HepG2 (cell line): Measurements from ENCODE around the gene FITM1. TPM values are rescaled to one million over a fixed set of nuclear protein-coding genes. Genes with fewer than 3 reads are reported as not detected.

Experiments
- ATAC-seq: fragments of 200-7000 bp; cut with Tn5 transposase; 3 replicates; pipeline ENCODE4 v1.9.1; 2020; ENCODE audit warnings: mild to moderate bottlenecking, moderate library complexity
- BruUV-seq: library from RNA; stranded (reverse); fragments of 400-500 nt; replicated peaks from 2 replicates; lab custom pipeline; 2021; lab: Mats Ljungman, UMichigan
- CTCF ChIA-PET: fragments of 300-600 bp; formaldehyde crosslinking; extraction: SDS; loops from one replicate; lab custom pipeline; 2021; ENCODE audit warnings: low total read pairs, inconsistent platforms, low intra/inter-chr PET ratio; lab: Yijun Ruan, JAX
- POLR2A ChIA-PET: fragments of 350-600 bp; sonication (Branson Sonifier 250); formaldehyde crosslinking; loops from one replicate; lab custom pipeline; 2020; ENCODE audit warnings: antibody characterized with exemption, inconsistent platforms; lab: Yijun Ruan, JAX
- DNase-seq: peaks from one replicate; pipeline ENCODE4 v3.0.0-alpha.2; 2015; ENCODE audit warnings: low spot score
- FAIRE-seq: peaks from 3 replicates; lab custom pipeline; 2011; peaks lifted over from hg19 to GRCh38; lab: Jason Lieb, UNC
- H2AFZ ChIP-seq: one replicate; pipeline ENCODE4 v1.6.1; 2011; ENCODE audit warnings: low read length, inconsistent platforms
- H3K27ac ChIP-seq: fragments of 300-600 bp; 3 replicates; pipeline ENCODE4 v1.8.0; 2011; ENCODE audit warnings: mixed run types, mild to moderate bottlenecking, mixed read lengths, low read length, inconsistent platforms; ENCODE audit not compliant: insufficient read depth; ENCODE audit errors: extremely low read length
- H3K27me3 ChIP-seq, 2 experiments: fragments of 200-600 bp in 1 of 2; 2 replicates in 1 of 2; 3 replicates in 1 of 2; pipeline versions ENCODE4 v1.6.0 to v1.8.0; 2011; ENCODE audit warnings: low read length in 2 of 2, mild to moderate bottlenecking in 2 of 2, moderate library complexity in 2 of 2, inconsistent platforms in 1 of 2; ENCODE audit not compliant: insufficient read depth in 2 of 2, control insufficient read depth in 1 of 2
- H3K36me3 ChIP-seq, 2 experiments: fragments of 200-600 bp in 1 of 2; replicated peaks in 1 of 2; 2 replicates in 1 of 2; 3 replicates in 1 of 2; pipeline versions ENCODE4 v1.5.1 to v1.8.0; 2011; ENCODE audit warnings: low read length in 2 of 2, inconsistent platforms in 1 of 2; ENCODE audit not compliant: insufficient read depth in 2 of 2, control insufficient read depth in 1 of 2
- H3K4me1 ChIP-seq: 2 replicates; pipeline ENCODE4 v1.5.1; 2012; ENCODE audit warnings: low read length, inconsistent platforms; ENCODE audit not compliant: insufficient read depth
- H3K4me2 ChIP-seq: 2 replicates; pipeline ENCODE4 v1.6.0; 2011; ENCODE audit warnings: low read depth, low read length, inconsistent platforms
- H3K4me3 ChIP-seq, 3 experiments: fragments of 200-600 bp in 1 of 3; sonication (generic), shearing (Covaris generic) in 1 of 3; replicated peaks in 1 of 3; 2 replicates each; pipeline ENCODE4 v1.5.1; 2011 to 2016; ENCODE audit warnings: low read length in 3 of 3, inconsistent platforms in 2 of 3, low read depth in 2 of 3, mild to moderate bottlenecking in 2 of 3, control low read depth in 1 of 3, mixed read lengths in 1 of 3; ENCODE audit not compliant: insufficient read depth in 1 of 3
- H3K79me2 ChIP-seq: one replicate; pipeline ENCODE4 v1.6.1; 2011; ENCODE audit warnings: low read length, inconsistent platforms; ENCODE audit not compliant: insufficient read depth
- H3K9ac ChIP-seq: 2 replicates; pipeline ENCODE4 v1.6.0; 2011; ENCODE audit warnings: mild to moderate bottlenecking, low read depth, low read length, inconsistent platforms; ENCODE audit not compliant: insufficient read depth
- H3K9me3 ChIP-seq: 2 replicates; pipeline ENCODE4 v1.5.1; 2012; ENCODE audit warnings: mild to moderate bottlenecking, low read length
- H4K20me1 ChIP-seq: 2 replicates; pipeline ENCODE4 v1.6.0; 2011; ENCODE audit warnings: inconsistent platforms, mild to moderate bottlenecking, low read length, moderate library complexity; ENCODE audit not compliant: insufficient read depth
- AGO2 ChIP-seq: fragments of 200-400 bp; formaldehyde crosslinking; optimal IDR thresholded peaks from 2 replicates; pipeline ENCODE3; 2017; ENCODE audit warnings: mild to moderate bottlenecking, low read depth, low read length, moderate library complexity
- ATF7 ChIP-seq, 2 experiments: fragments of 450-650 bp in 1 of 2; sonication (generic) in 1 of 2; formaldehyde crosslinking in 1 of 2; IDR thresholded peaks; 2 replicates each; pipeline versions ENCODE4 v1.4.0 to v1.6.1; 2016 to 2020; ENCODE audit warnings: antibody characterized with exemption in 1 of 2, mild to moderate bottlenecking in 1 of 2, missing genetic modification reagents in 1 of 2
- GABPB1 ChIP-seq: IDR thresholded peaks from 2 replicates; pipeline ENCODE4 v1.6.1; 2016; ENCODE audit warnings: mild to moderate bottlenecking, missing genetic modification reagents, moderate library complexity, missing compliant biosample characterization
- MTA1 ChIP-seq: sonication (generic); formaldehyde crosslinking; IDR thresholded peaks from 2 replicates; pipeline ENCODE4 v1.4.0; 2020; ENCODE audit warnings: missing genetic modification reagents, mild to moderate bottlenecking, borderline replicate concordance
- NRL ChIP-seq: sonication (generic); formaldehyde crosslinking; IDR thresholded peaks from 2 replicates; pipeline ENCODE4 v1.5.0; 2020; ENCODE audit warnings: missing genetic modification reagents, mild to moderate bottlenecking, moderate library complexity, borderline replicate concordance
- RBFOX2 ChIP-seq: fragments of 200-400 bp; formaldehyde crosslinking; IDR thresholded peaks from 2 replicates; pipeline ENCODE4 v1.6.1; 2017; ENCODE audit warnings: low read depth, mild to moderate bottlenecking, low read length
- STAG1 ChIP-seq: sonication (generic); formaldehyde crosslinking; IDR thresholded peaks from 2 replicates; pipeline ENCODE4 v1.4.0; 2020; ENCODE audit warnings: missing genetic modification reagents
- ZBTB20 ChIP-seq: sonication (generic); formaldehyde crosslinking; IDR thresholded peaks from 2 replicates; pipeline ENCODE4 v1.8.1; 2023; ENCODE audit warnings: missing genetic modification reagents, low read depth, mild to moderate bottlenecking, borderline replicate concordance
- ZNF333 ChIP-seq: sonication (generic); formaldehyde crosslinking; IDR thresholded peaks from 2 replicates; pipeline ENCODE4 v1.4.0; 2020; ENCODE audit warnings: mild to moderate bottlenecking, missing genetic modification reagents, borderline replicate concordance
- ZNF550 ChIP-seq: sonication (generic); formaldehyde crosslinking; IDR thresholded peaks from 2 replicates; pipeline ENCODE4 v1.4.0; 2020; ENCODE audit warnings: mild to moderate bottlenecking, missing genetic modification reagents, borderline replicate concordance
- ZNF768 ChIP-seq: sonication (generic); formaldehyde crosslinking; IDR thresholded peaks from 2 replicates; pipeline ENCODE4 v1.4.0; 2020; ENCODE audit warnings: missing genetic modification reagents
- ZNF83 ChIP-seq: sonication (generic); formaldehyde crosslinking; IDR thresholded peaks from 2 replicates; pipeline ENCODE4 v1.4.0; 2020; ENCODE audit warnings: missing genetic modification reagents, mild to moderate bottlenecking, borderline replicate concordance
- ZXDC ChIP-seq: sonication (generic); formaldehyde crosslinking; IDR thresholded peaks from 2 replicates; pipeline ENCODE4 v1.5.0; 2020; ENCODE audit warnings: mild to moderate bottlenecking, missing genetic modification reagents
- WGBS: methylation state at CpG from one replicate; pipeline ENCODE4 v1.1.6; 2017; ENCODE audit warnings: low lambda C conversion rate; 5-methylcytosine and 5-hydroxymethylcytosine counted together
- in situ Hi-C: cut with HindIII; loops from 2 replicates; pipeline ENCODE4 v1.10.0; 2017; ENCODE audit warnings: low pct_unique_long_range_greater_than_20kb; ENCODE audit not compliant: extremely low pct_ligation_motif_present
- intact Hi-C: fragments of 100-400 bp; cut with micrococcal nuclease; formaldehyde crosslinking; loops from one replicate; pipeline ENCODE4 v1.10.0; 2022; ENCODE audit not compliant: unreplicated experiment
- polyA plus RNA-seq, 8 experiments: library from polyadenylated mRNA; depleted of rRNA in 3 of 8; stranded (reverse) in 7 of 8; unstranded in 1 of 8; fragments of >200 nt; fragmentation: Illumina TruSeq in 4 of 8; extraction: Trizol in 4 of 8; gene quantifications; 2 replicates each; pipeline versions ENCODE4 v1.2.1 to v1.2.3, GENCODE V29; 2011 to 2016; ENCODE audit warnings: low read depth in 4 of 8, missing spikeins in 1 of 8, mixed read lengths in 1 of 8; ENCODE audit not compliant: insufficient read depth in 1 of 8
- total RNA-seq, 5 experiments: library from RNA; depleted of rRNA; stranded (reverse); fragments of >200 nt; fragmentation: Illumina TruSeq; extraction: Trizol; gene quantifications; 2 replicates each; pipeline ENCODE4 v1.2.3, GENCODE V29; 2016; ENCODE audit warnings: low read depth in 1 of 5

Gene FITM1
- total and polyA plus RNA-seq, 2 of the 13 experiments (the other 11 are each of a cell fraction or from before 2014, with no cell fraction given): 2.7 to 5.8 TPM

- Histone ChIP-seq H3K9me3 (no peaks in the 10 kb centered on the region), H3K4me2 (no peak overlapping the region), H3K27ac (no peak overlapping the region), H3K4me1 (peaks cover 28% of the 10 kb centered on the region), H4K20me1 (no peaks in the 10 kb centered on the region), H2AFZ (no peak overlapping the region), H3K36me3 (peaks cover 40 to 51% of the 10 kb centered on the region in 2 experiments; a peak in 4 of 5 replicates), H3K79me2 (peaks cover 5% of the 10 kb centered on the region), H3K9ac (no peak overlapping the region), H3K27me3 (no peaks in the 10 kb centered on the region; a peak in 1 of 5 replicates), H3K4me3 (no peak overlapping the region)
- WGBS: 98% methylated on average over 14 of the region's 14 CpGs
- peak; percentile 22; the same call in 1 of the 2 replicates for TF ChIP-seq GABPB1 (CRISPR knock-in tag)
- TF ChIP-seq ATF7 (IDR thresholded peaks at IDR 0.05): no peak
- TF ChIP-seq ATF7 (CRISPR knock-in tag; IDR thresholded peaks at IDR 0.05): peak; percentile 28; the same call in 1 of the 2 replicates
- TF ChIP-seq AGO2: peak; percentile 67
- peak; percentile 64 for TF ChIP-seq RBFOX2
- TF ChIP-seq ZXDC (CRISPR knock-in tag): no peak
- 0 out of 2 replicates have a peak, but pooled peaks have one; percentile 39 for TF ChIP-seq ZNF550
- TF ChIP-seq NRL (CRISPR knock-in tag): peak; percentile 34; the same call in 1 of the 2 replicates
- TF ChIP-seq STAG1: no peak
- TF ChIP-seq ZNF83: 0 out of 2 replicates have a peak, but pooled peaks have one; percentile 41
- TF ChIP-seq MTA1 (CRISPR knock-in tag): peak; percentile 60; the same call in 1 of the 2 replicates
- no peak for TF ChIP-seq ZBTB20
- peak; percentile 23; the same call in 1 of the 2 replicates for TF ChIP-seq ZNF333 (CRISPR knock-in tag)
- TF ChIP-seq ZNF768 (CRISPR knock-in tag): peak; percentile 45; the same call in 1 of the 2 replicates
- intact Hi-C loops: no loop called here
- POLR2A ChIA-PET: interaction anchor here (0.7 to 2.0 kb wide), 6 partner anchors 13 to 78 kb away, joined by 3 to 10 read pairs (median 4); partner anchors contain the start of genes DCAF11, EMC9, NRL and PCK2
- in situ Hi-C loops: loop anchor here (5.0 kb wide), 1 partner anchor 107 kb away; no protein-coding TSS in a partner anchor
- BruUV-seq: no TSS peak
- DNase-seq: no peak
- CTCF ChIA-PET: no interaction called here
- no peak for ATAC-seq
- no peak for FAIRE-seq
These were observed 34.1 kb downstream of the FITM1 start for GRCh38 chr14:24164518-24164991.
